NCI-H2029 (cell line): ENCODE measurements around the gene TLR10.
"Not testable (repeated sequence)": the region's sequence is repeated elsewhere in the genome, so short reads cannot be mapped to it uniquely, and the experiment has no call there.

Experiments
- DNase-seq: peaks from one replicate; lab custom pipeline; 2025; lab: John Stamatoyannopoulos, UW

The TLR10 gene

GRCh38 chr4:38802561-38803355 lies 20.0 kb upstream of the TLR10 start:
- no peak for DNase-seq

GRCh38 chr4:38800961-38801450 lies 18.2 kb upstream of the TLR10 start:
- no peak for DNase-seq

GRCh38 chr4:38800366-38800765 lies 17.6 kb upstream of the TLR10 start:
- DNase-seq, result no peak

GRCh38 chr4:38795087-38795486 lies 12.3 kb upstream of the TLR10 start:
- DNase-seq, result no peak

- no peak for DNase-seq
These were observed 11.3 kb upstream of the TLR10 start for GRCh38 chr4:38794051-38794450.

DNA sequence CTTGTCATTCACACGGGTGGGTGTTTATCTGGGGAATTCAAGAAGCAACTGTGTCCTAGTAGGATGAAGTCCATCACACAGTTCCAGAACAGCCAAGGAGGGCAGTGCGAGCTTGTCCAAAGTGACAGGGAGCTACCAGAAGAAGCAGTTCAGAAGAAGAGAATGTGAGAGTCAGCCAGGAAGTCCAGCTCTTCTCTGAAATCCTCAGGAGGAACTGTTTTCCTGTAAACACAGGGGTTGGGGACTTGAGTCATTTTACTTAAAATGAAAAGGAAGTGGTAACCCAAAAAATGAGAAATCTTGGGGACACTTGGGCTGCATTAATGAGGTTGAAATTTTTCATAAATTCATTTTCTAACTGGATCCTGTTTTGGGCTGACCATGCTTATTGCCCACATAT lies 8.2 kb upstream of the TLR10 start:
- no peak for DNase-seq

GRCh38 chr4:38788317-38788716 lies 5.5 kb upstream of the TLR10 start:
- DNase-seq, result no peak

- no peak for DNase-seq
These were observed 4.9 kb upstream of the TLR10 start for GRCh38 chr4:38787693-38788092.

DNA sequence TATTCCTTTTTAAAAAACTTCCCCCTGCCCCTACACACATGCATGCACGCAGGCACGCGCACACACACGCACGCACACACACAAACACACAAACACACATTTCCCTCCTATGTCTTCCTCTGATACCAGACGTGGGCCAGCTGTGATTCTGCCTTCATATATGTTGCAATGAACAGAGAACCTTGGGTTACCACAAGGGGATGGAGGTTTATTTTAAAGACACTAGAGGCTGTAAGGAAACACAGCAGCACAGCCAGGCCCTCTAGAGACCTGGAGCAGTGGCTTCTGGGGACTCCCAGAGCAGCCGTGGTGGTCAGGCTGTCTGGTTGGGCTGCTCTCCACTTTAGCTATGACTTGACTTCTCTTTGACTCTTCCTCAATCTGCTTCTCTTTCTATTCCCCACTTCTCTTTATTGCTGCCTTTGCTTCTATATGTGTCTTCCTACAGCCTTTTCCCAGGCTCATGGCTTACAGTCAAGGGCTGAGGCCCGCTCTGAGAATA lies 3.2 kb upstream of the TLR10 start:
- DNase-seq, result no peak

GRCh38 chr4:38785041-38785790 lies 2.4 kb upstream of the TLR10 start:
- DNase-seq, result no peak

GRCh38 chr4:38784141-38784540 lies 1.4 kb upstream of the TLR10 start:
- DNase-seq, result no peak

DNA sequence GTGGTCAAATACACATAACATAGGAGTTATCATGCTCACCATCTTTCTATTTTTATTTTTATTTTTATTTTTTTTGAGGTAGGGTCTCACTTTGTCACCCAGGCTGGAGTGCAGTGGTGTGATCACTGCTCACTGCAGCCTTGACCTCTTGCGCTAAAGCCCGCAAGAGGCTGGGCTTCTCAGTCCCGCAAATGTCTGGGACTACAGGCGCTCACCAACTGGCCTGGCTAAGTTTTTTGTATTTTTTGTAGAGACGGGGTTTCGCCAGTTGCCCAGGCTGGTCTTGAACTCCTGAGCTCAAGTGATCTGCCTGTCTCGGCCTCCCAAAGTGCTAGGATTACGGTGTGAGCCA lies 295 bp upstream of the TLR10 start:
- no peak for DNase-seq

DNA sequence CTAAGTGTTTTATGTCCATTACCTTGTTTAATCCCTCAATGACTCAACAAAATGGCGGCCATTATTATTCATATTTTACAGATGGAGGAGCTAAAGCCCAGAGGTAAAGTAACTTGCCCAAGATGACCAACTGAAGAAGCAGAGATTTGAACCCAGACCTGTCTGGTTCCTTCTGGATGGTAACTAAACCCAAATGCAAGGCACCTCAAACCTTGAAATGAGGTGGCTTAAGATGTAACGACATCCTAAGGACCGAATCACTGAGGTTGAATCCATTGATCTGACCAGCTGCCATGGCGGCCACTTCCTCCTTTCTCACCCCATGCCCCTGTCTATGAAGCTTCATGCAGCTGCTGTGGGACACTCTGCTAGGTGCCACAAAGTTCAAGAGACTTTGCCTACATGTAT lies 932 bp downstream of the TLR10 start:
- no peak for DNase-seq

GRCh38 chr4:38780833-38781484 lies 1.8 kb downstream of the TLR10 start:
- DNase-seq, result no peak

DNA sequence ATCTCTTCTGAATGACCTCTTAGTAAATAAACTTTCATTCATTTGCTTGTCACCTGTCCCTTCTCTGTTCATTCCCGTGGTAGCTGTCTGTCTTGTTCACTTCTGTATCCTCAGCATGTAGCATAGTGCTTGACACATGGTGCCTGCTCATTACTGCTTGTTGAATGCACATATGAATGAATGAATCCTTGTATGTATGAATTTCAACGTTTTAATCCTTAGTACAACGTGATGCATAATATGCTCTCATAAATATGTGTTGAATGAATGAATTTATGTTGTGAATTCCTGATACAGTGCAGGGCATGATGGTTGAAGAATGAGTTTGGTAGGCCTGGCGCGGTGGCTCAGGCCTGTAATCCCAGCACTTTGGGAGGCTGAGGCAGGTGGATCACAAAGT lies 3.0 kb downstream of the TLR10 start:
- DNase-seq, result no peak

GRCh38 chr4:38777925-38778324 lies 4.9 kb downstream of the TLR10 start:
- DNase-seq, result not testable (repeated sequence)

DNA sequence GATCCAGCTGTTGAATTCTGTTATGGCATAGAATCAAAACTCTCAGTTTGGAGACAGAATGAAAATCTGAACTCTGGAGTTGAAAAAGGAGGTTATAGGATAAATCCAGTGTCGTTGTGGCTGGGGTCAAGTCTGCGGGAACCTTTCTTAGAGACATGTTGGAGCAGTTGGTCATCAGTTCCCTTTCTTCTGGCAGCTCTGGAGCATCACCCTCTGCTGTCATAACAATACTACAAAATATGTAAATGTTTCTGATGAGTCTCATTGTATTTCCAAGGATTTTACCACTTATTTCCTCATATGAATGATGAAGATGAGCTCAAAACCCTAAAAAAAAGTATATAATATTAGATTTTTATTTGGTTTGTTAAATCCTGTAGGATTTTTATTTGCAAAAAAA lies 7.5 kb downstream of the TLR10 start:
- no peak for DNase-seq

DNA sequence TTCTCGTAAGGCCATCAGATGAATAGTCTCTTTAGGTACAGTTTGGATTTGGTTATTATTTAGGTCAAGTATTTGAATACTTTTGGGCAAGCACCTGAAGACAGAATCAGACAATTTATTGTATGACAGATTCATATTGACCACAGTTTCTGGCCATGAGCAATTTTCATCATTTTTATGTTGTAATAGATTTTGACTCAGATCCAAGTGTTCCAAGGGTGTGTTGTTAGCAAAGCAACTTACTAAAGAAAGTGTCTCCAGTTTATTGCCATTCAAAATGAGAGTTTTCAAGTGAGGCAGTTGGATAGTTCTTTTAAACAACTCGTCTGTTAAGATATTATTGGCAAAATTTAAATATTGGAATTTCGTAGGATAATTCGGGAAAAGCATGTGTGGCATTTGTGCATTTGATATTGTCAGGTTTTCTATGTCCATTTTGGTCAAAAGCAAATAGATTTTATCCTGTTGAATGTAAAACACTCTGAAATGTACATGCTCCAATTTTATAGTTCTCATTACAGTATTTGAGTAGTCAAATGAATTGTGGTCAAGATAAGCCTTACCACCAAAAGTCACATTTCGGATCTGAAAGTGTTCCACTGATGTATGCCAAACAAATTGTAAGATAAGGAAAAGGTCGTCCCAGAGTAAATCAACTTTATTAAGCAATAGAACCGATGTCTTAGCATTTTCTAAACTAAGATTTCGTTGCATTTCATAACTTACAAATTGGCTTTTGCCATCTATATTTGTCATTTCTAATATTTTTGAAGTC lies 8.4 kb downstream of the TLR10 start:
- DNase-seq, result no peak

DNA sequence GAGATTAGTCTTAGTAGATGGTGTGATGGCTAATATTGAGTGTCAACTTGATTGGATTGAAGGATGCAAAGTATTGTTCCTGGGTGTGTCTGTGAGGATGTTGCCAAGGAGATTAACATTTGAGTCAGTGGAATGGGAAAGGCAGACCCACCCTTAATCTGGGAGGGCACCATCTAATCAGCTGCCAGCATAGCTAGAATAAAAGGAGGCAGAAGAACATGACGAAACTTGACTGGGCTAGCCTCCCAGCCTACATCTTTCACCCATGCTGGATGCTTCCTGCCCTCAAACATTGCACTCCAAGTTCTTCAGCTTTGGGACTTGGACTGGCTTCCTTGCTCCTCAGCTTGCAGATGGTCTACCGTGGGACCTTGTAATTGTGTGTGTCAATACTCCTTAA lies 12.5 kb downstream of the TLR10 start:
- DNase-seq, result not testable (repeated sequence)

- DNase-seq, result no peak
These were observed 12.9 kb downstream of the TLR10 start for GRCh38 chr4:38769857-38770256.

DNA sequence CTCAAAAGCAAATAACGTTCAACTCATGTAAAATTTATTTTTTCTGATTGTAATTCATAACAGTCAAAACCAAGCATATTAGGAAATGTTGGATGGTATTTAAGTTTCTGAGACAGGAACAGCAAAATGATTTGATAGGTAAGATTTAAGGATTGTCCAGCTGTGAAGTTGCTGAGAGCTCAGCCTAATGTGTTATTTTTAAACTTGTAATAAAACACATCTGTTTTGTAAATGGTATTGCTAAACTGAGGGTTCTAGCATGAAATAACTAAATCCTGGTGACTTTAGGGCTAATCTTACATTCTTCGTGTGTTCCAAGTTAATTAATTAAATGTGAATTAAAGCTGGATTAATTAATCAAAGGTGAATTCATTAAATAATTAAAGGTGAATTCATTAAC lies 13.3 kb downstream of the TLR10 start:
- no peak for DNase-seq

DNA sequence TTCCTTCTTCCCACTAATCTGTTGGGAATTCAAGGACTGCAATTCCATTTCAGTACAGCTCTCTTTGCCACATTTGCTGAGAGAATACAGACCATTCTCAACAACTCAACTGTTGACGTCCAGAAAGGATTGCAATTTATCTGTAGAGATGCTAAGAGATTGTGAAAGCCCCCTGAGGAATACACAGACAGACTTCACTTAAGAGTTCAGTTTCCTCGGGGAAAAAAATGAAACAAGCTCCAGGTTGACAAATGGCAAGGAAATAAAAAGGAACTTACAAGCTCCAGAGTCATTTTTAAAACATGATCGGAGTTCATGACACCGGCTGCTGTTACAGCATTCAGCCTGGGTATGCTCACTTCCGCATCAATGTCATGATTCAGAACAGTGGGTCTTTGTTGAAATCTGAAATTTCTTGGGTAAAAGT lies 13.8 kb downstream of the TLR10 start:
- no peak for DNase-seq
